Ascending aorta (tissue), 2 donors: ENCODE measurements around the gene ARAP1. TPM values are rescaled to one million over a fixed set of nuclear protein-coding genes. Genes with fewer than 3 reads are reported as not detected.

Experiments used
- DNase-seq, 2 donors: peaks; one replicate each; pipeline ENCODE4 v3.0.0-alpha.2; 2019; ENCODE audit warnings: low spot score in 2 of 2
- H3K27ac ChIP-seq, 2 donors: fragments of 200-600 bp; sonication (generic); one replicate each; pipeline ENCODE4 v1.5.1; 2016 to 2017; ENCODE audit warnings: mild to moderate bottlenecking in 1 of 2
- H3K27me3 ChIP-seq: fragments of 200-600 bp; sonication (generic); one replicate; pipeline ENCODE4 v1.5.1; 2017
- H3K36me3 ChIP-seq, 2 donors: fragments of 200-600 bp; sonication (generic); one replicate each; pipeline ENCODE4 v1.5.1; 2016
- H3K4me1 ChIP-seq, 2 donors: fragments of 200-600 bp; sonication (generic); one replicate each; pipeline ENCODE4 v1.5.1; 2016 to 2017; ENCODE audit warnings: mild to moderate bottlenecking in 1 of 2
- H3K4me3 ChIP-seq, 2 donors: fragments of 200-600 bp; sonication (generic); one replicate each; pipeline ENCODE4 v1.5.1; 2016 to 2017; ENCODE audit warnings: mild to moderate bottlenecking in 1 of 2
- H3K9me3 ChIP-seq, 2 donors: fragments of 200-600 bp; sonication (generic); one replicate each; pipeline ENCODE4 v1.5.1; 2016
- CTCF ChIP-seq, 3 experiments: fragments of 200-600 bp in 2 of 3; fragments of 450-650 bp in 1 of 3; sonication (generic) in 2 of 3; IDR thresholded peaks; one replicate each; pipeline ENCODE4 v1.5.1; 2016 to 2019; ENCODE audit warnings: antibody characterized with exemption in 3 of 3, mild to moderate bottlenecking in 1 of 3, moderate library complexity in 1 of 3
- intact Hi-C: fragments of 100-400 bp; cut with DNase I; formaldehyde crosslinking; loops from one replicate; pipeline ENCODE4 v1.15.1; 2023
- total RNA-seq: library from RNA; depleted of rRNA; stranded (reverse); fragments of >200 nt; gene quantifications from one replicate; pipeline ENCODE4 v1.1.0, GENCODE V29; 2016

The ARAP1 gene
- total RNA-seq, 1 donor from 2014 or later, result 238 TPM

- intact Hi-C loops, result no loop called here
- H3K27me3 ChIP-seq, result no peaks in the 10 kb centered on the region
- peaks cover 86 to 91% of the 10 kb centered on the region in 2 donors for H3K36me3 ChIP-seq
- peaks cover 0 to 2% of the 10 kb centered on the region in 2 donors for H3K4me1 ChIP-seq
- no peaks in the 10 kb centered on the region for H3K9me3 ChIP-seq
- no peak overlapping the region for H3K4me3 ChIP-seq
- no peak for DNase-seq
- no peak overlapping the region for H3K27ac ChIP-seq
- TF ChIP-seq CTCF (IDR thresholded peaks at IDR 0.05), result no peak
Measured at GRCh38 chr11:72697814-72698213, 54.4 kb downstream of the ARAP1 start.

GRCh38 chr11:72696866-72697700, 55.1 kb downstream of the ARAP1 start:
- H3K4me1 ChIP-seq, result no peaks in the 10 kb centered on the region
- H3K27ac ChIP-seq, result no peak overlapping the region
- TF ChIP-seq CTCF (IDR thresholded peaks at IDR 0.05), result no peak
- H3K4me3 ChIP-seq, result no peak overlapping the region
- H3K36me3 ChIP-seq, result peaks cover 89 to 91% of the 10 kb centered on the region in 2 donors
- DNase-seq, result no peak
- H3K9me3 ChIP-seq, result no peaks in the 10 kb centered on the region
- intact Hi-C loops, result no loop called here
- no peaks in the 10 kb centered on the region for H3K27me3 ChIP-seq

GRCh38 chr11:72695354-72695753, 56.9 kb downstream of the ARAP1 start:
- no peaks in the 10 kb centered on the region for H3K9me3 ChIP-seq
- H3K4me1 ChIP-seq, result no peaks in the 10 kb centered on the region
- TF ChIP-seq CTCF (IDR thresholded peaks at IDR 0.05), result no peak
- H3K36me3 ChIP-seq, result peaks cover 92 to 93% of the 10 kb centered on the region in 2 donors
- no peak overlapping the region for H3K27ac ChIP-seq
- no peaks in the 10 kb centered on the region for H3K27me3 ChIP-seq
- no peak for DNase-seq
- H3K4me3 ChIP-seq, result no peak overlapping the region
- intact Hi-C loops, result no loop called here

- Histone ChIP-seq H3K9me3 (no peaks in the 10 kb centered on the region), H3K4me1 (no peaks in the 10 kb centered on the region), H3K36me3 (peaks cover 83 to 96% of the 10 kb centered on the region in 2 donors), H3K4me3 (no peak overlapping the region), H3K27me3 (no peaks in the 10 kb centered on the region), H3K27ac (no peak overlapping the region)
- DNase-seq, result no peak
- intact Hi-C loops, result no loop called here
- no peak for TF ChIP-seq CTCF (IDR thresholded peaks at IDR 0.05)
Measured at GRCh38 chr11:72693271-72693968, 58.8 kb downstream of the ARAP1 start.

- DNase-seq, result no peak
- no peak for TF ChIP-seq CTCF (IDR thresholded peaks at IDR 0.05)
- Histone ChIP-seq H3K4me3 (no peak overlapping the region), H3K36me3 (peaks cover 80 to 96% of the 10 kb centered on the region in 2 donors), H3K27me3 (no peaks in the 10 kb centered on the region), H3K27ac (no peak overlapping the region), H3K4me1 (no peaks in the 10 kb centered on the region), H3K9me3 (no peaks in the 10 kb centered on the region)
- intact Hi-C loops, result no loop called here
Measured at GRCh38 chr11:72692498-72693237, 59.5 kb downstream of the ARAP1 start.
